Kidney epithelial cell (primary cell): ENCODE data around the gene FIBCD1. TPM values are rescaled to one million over a fixed set of nuclear protein-coding genes. Genes with fewer than 3 reads are reported as not detected.

Experiments
- DNase-seq: peaks from one replicate; pipeline ENCODE4 v3.0.0-alpha.2; 2010; ENCODE audit warnings: low read depth
- H3K27me3 ChIP-seq: 2 replicates; pipeline ENCODE4 v1.6.0; 2011; ENCODE audit warnings: low read length; ENCODE audit not compliant: control insufficient read depth, insufficient read depth
- H3K36me3 ChIP-seq: 2 replicates; pipeline ENCODE4 v1.5.1; 2011; ENCODE audit warnings: low read length; ENCODE audit not compliant: control insufficient read depth, insufficient read depth
- H3K4me3 ChIP-seq: 2 replicates; pipeline ENCODE4 v1.5.1; 2011; ENCODE audit warnings: low read depth, mild to moderate bottlenecking, control low read depth, low read length
- total RNA-seq: library from RNA; depleted of rRNA; stranded (reverse); fragments of >200 nt; gene quantifications from 2 replicates; pipeline ENCODE4 v1.2.3, GENCODE V29; 2015
- TF ChIP-seq, protein P1 (sequence below): IDR thresholded peaks from 2 replicates; pipeline ENCODE4 v1.5.1; 2011; ENCODE audit warnings: mild to moderate bottlenecking, moderate library complexity, low read length, control low read depth, inconsistent platforms; ENCODE audit not compliant: insufficient read depth, poor library complexity, severe bottlenecking

Gene FIBCD1
- total RNA-seq, 1 donor from 2014 or later = 2.6 TPM

DNA sequence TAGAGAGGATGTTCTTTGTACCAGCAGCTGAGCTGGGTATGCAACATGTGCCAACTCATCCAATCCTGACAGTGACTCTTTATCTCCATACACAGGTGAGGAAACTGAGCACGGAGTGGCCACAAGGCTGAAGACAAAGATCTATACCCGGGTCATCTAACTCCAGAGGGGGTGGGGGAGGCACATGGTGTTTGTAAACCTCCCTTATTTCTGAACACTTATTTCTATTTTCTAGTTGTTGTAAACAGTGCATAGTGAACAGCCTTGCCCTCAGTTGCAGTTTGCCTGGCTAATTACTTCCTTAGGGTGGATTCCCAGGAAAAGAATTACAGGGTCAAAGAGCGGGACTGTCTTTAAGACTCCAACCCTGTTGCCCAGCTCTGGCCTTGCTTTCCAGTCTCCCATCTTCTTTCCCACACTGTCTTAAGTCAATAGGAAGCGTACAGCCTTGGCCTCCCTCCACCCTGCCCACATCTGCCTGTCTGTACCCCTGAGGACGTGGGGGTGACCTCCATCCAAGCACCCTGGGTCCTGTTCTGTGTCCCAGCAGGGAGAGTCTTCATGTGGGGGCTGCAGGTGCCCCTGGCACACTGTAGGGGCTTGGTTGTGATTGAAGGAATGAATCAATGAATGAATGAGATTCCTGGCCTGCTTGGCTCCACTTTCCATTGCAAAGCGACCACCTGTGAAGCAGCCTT is 13.2 kb upstream of the FIBCD1 start:
- DNase-seq = no peak
- H3K27me3 ChIP-seq = peaks cover 9% of the 10 kb centered on the region
- H3K4me3 ChIP-seq = no peak overlapping the region
- TF ChIP-seq, protein P1, sequence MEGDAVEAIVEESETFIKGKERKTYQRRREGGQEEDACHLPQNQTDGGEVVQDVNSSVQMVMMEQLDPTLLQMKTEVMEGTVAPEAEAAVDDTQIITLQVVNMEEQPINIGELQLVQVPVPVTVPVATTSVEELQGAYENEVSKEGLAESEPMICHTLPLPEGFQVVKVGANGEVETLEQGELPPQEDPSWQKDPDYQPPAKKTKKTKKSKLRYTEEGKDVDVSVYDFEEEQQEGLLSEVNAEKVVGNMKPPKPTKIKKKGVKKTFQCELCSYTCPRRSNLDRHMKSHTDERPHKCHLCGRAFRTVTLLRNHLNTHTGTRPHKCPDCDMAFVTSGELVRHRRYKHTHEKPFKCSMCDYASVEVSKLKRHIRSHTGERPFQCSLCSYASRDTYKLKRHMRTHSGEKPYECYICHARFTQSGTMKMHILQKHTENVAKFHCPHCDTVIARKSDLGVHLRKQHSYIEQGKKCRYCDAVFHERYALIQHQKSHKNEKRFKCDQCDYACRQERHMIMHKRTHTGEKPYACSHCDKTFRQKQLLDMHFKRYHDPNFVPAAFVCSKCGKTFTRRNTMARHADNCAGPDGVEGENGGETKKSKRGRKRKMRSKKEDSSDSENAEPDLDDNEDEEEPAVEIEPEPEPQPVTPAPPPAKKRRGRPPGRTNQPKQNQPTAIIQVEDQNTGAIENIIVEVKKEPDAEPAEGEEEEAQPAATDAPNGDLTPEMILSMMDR = no peak
- H3K36me3 ChIP-seq = no peaks in the 10 kb centered on the region

DNA sequence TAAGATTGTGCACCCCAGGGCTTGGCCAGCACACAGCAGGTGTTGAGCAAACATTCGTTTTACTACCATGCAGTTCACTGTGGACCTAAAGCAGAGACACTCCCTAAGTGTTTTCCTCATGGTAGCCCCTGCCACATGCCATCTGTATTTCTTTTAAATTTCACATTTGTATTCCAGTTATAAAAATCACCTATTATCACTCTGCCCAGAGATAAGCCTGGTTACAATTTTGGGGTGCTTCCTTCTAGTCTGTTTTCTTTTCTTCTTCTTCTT is 10.9 kb upstream of the FIBCD1 start:
- no peak for DNase-seq
- TF ChIP-seq, protein P1 = no peak
- H3K36me3 ChIP-seq = no peaks in the 10 kb centered on the region
- peaks cover 7% of the 10 kb centered on the region for H3K27me3 ChIP-seq
- H3K4me3 ChIP-seq = no peak overlapping the region

DNA sequence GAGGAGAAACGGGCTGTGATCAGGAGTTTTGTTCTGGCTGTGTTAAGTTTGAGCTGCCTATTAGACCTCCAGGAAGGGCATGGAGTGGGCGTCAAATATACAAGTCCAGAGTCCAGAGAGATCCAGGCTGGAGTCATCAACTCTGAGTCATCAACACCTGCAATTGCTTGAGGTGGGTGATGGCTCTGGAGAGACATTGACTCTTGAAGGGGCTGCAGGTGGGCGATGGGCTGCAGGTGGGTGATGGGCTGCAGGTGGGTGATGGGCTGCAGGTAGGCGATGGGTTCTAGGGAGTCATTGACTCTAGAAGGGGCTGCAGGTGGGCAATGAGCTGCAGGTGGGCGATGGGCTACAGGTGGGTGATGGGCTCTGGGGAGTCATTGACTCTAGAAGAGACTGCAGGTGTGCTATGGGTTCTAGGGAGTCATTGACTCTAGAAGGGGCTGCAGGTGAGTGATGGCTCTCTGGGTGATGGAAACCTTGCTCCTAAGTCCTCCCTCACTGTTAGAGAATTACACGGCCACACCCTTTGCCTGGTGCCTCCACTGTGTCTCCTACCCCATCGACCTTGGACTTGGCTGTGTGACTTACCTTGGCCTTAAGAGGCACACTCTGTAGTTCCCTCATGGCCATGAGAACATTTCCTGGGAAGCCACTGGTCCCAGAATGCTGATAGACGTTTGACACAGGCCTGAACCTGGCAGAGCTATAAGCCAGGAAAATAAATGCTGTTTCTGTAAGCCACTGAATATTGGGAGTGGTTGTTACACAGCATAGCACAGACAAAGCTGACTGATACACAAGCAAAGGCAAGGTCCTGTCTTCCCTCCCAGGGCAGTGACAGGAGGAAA is 10.4 kb upstream of the FIBCD1 start:
- H3K36me3 ChIP-seq = no peaks in the 10 kb centered on the region
- peaks cover 7% of the 10 kb centered on the region for H3K27me3 ChIP-seq
- no peak overlapping the region for H3K4me3 ChIP-seq
- no peak for DNase-seq
- TF ChIP-seq, protein P1 = no peak

DNA sequence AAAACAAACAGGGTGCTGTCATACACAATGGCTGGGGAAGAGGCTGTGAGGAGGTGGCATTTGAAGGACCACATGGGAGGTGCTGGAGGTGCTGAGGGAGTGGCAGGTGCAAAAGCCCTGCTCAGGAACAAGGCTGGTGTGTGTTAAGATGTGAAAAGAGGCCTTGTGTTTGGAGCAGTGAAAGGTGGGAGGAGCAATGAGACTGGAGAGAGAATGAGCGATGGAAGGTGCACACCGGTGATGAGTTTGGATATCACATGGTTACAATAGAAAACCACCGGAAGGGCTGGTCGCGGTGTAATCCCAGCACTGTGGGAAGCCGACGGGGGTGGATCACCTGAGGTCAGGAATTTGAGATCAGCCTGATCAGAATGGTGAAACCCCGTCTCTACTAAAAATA is 9.2 kb upstream of the FIBCD1 start:
- peaks cover 10% of the 10 kb centered on the region for H3K27me3 ChIP-seq
- no peak for DNase-seq
- H3K36me3 ChIP-seq = no peaks in the 10 kb centered on the region
- no peak overlapping the region for H3K4me3 ChIP-seq
- TF ChIP-seq, protein P1 = no peak

DNA sequence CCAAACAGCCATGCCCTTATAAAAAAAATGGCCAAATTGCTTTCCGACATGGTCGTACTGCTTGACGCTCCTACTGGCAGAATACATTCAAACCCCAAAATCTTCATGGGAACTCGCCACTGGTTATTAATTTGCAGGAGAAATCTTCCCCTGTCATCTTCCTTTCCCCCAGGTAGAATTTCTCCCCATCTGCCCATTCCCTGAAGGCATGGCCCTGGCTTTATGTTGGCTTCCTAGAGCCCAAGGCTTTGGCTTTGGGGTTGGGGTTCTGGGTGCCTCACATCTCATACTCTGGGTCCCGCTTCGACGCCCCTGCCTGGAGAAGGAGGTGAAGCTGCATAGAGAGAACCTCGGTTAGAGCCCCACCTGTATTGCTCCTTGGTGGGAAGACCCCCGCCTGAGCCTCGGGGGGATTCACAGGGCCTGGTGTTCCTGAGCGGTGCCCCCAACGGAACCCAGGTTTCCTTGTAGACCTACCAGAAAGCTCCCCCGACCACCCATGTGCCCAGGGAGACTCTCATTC is 8.6 kb upstream of the FIBCD1 start:
- no peak for DNase-seq
- Histone ChIP-seq H3K36me3 (no peaks in the 10 kb centered on the region), H3K4me3 (no peak overlapping the region), H3K27me3 (peaks cover 12% of the 10 kb centered on the region)
- TF ChIP-seq, protein P1 = no peak
